GM10266 (cell line): ENCODE data around the gene AFMID.

ENCODE experiments used
- DNase-seq: peaks from one replicate; pipeline ENCODE4 v3.0.0; 2012; ENCODE audit errors: extremely low spot score
- CTCF ChIP-seq: IDR thresholded peaks from 2 replicates; pipeline ENCODE4 v1.5.1; 2012; ENCODE audit warnings: mild to moderate bottlenecking, low read depth; ENCODE audit not compliant: control insufficient read depth, insufficient read depth; ENCODE audit errors: missing control alignments

AFMID gene

GRCh38 chr17:78163881-78164747, 23.0 kb upstream of the AFMID start:
- TF ChIP-seq CTCF = no peak
- DNase-seq = no peak

GRCh38 chr17:78164748-78165607, 22.2 kb upstream of the AFMID start:
- DNase-seq = no peak
- no peak for TF ChIP-seq CTCF

- no peak for DNase-seq
- TF ChIP-seq CTCF = no peak
Measured at GRCh38 chr17:78166416-78166815, 20.7 kb upstream of the AFMID start.

- peak; percentile 93 for DNase-seq
- no peak for TF ChIP-seq CTCF
Measured at GRCh38 chr17:78168242-78168902, 18.8 kb upstream of the AFMID start, which contains the start of gene SYNGR2. Gene SYNGR2, plus strand, starts transcription at chr17:78168581. Its CDS starts 36 bp downstream, at chr17:78168617.

- DNase-seq = peak; percentile 84
- no peak for TF ChIP-seq CTCF
Measured at GRCh38 chr17:78168903-78169793, 18.0 kb upstream of the AFMID start.
